GM19455 (cell line): ENCODE data around the gene ENPP1.
"Not testable (repeated sequence)": the region's sequence is repeated elsewhere in the genome, so short reads cannot be mapped to it uniquely, and the experiment has no call there.

Experiments used
- ATAC-seq: cut with Tn5 transposase; IDR thresholded peaks from one replicate; pipeline ENCODE4 v1.9.1; 2021; ENCODE audit not compliant: unreplicated experiment

ENPP1 gene

DNA sequence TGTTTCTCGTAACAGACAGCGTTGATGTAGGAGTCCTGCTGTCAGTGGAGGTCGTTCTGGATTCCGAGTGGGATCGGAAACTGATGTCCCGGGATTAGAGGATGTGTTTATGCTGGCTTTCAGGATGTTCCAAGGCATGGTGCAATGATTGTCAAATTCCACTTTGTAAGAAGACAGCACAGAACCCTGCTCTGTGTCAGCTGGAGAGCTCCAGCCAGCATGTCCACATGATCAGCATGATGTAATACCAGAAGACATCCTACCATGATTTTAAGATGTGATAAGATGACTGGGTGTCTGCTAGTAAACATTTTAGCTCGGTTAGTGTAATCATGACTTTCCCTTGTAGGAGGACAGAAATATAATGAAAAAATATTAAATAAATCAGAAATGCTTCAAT is 20.3 kb downstream of the ENPP1 start:
- ATAC-seq: no peak

DNA sequence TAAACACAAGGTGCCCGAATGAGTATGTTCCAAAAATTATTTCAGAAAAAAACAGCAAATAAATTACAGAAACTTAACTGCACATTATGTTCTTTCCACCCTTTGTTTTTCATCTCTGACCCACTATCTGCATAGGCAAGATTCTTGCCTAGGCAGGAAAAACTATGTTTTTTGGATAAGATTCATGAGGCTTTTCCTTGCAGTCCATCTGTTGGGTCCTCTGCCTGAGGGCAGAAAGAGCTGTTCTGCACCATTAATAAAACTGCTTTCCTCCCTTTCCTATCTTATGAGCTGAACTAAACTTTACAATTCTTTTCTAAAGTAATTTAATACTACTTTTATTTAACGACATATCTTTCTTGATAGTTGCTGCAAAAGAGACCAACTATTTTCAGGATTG is 21.1 kb downstream of the ENPP1 start:
- ATAC-seq: no peak

DNA sequence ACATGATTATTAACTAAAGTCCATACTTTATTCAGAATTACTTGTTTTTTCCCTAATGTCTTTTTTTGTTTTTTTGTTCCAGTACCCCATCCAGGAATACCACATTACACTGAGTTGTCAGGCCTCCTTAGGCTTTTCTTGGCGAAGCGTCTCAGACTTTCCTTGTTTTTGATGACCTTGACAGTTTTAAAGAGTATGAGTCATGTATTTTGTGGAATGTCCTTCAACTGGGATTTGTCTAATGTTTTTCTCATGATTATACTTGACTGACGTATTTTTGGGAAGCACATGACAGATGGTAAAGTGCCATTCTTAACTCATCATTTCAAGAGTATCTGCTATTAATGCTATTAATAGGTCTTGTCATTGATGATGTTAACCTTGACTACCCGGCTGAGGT is 23.6 kb downstream of the ENPP1 start:
- no peak for ATAC-seq

DNA sequence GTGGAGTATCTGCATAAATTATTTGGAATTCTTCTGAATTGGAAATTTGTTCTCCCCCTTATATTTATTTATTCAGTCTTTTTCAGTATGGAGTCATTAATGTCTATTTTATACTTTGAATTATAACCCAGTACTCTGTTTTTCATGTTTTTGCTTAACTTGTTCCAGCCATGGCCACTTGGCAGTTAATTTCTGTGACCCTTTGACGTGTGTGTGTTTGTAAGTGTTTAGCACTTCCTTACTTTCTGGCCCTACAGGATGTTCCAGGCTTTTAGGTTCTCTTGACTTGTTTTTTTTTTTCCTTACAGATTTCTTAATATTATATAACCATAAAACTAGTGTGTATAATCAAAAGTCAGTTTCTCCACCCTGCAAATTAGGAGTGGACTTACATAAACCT is 24.1 kb downstream of the ENPP1 start:
- ATAC-seq: no peak

DNA sequence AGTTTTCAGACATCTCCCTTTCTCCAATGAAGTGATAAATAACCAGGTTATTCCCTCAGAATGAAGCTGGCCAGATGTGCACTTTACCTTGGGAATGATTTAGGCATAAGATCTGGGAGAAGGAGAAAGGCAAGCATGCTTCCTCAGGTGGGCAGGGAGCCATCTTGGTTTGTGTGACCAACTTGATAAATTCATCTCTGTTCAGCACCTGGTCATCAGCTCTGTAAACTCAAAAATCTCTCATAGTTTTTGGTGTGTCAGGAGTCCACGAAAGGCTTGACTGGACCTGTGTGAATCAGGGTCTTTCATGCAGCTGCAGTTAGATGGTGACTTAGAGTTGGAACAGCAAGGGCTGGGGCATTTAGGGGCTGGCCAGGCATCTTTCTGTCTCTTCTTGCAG is 24.5 kb downstream of the ENPP1 start:
- no peak for ATAC-seq

DNA sequence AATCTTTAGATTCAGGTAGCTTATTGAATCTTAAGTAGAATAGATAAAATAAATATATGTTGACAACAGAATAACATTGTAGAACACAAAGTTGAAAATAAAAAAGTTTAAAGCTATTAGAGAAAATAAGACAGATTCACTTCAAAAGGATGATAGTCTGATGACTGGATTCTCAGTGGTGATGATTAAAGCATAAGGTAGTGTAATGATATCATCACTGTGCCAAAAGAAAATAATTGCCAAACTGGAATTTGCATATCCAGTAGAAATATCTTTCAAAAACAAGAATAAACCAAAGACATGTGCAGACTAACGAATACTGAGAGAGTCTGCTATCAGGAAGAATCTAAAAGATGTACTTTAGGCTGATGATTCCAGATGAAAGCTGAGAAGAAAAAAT is 30.2 kb downstream of the ENPP1 start:
- ATAC-seq: no peak

DNA sequence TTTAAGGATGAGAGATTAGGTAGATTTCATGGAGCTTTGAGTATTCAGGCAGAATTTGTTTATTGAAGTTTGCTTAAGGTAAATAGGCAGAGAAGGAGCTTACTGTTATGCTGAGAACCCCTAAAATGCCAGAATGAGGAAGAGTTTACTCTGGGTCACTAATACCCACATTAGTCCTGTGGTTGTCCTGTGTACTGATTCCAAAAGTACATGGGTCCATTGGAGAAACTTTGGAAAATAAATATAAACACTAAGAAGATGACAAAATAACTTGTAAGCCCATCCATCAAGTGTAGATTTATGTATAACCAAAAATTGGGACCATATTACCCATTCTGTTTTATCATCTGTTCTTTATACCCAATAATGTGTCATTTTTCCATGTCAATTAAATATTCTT is 31.6 kb downstream of the ENPP1 start:
- ATAC-seq: no peak

DNA sequence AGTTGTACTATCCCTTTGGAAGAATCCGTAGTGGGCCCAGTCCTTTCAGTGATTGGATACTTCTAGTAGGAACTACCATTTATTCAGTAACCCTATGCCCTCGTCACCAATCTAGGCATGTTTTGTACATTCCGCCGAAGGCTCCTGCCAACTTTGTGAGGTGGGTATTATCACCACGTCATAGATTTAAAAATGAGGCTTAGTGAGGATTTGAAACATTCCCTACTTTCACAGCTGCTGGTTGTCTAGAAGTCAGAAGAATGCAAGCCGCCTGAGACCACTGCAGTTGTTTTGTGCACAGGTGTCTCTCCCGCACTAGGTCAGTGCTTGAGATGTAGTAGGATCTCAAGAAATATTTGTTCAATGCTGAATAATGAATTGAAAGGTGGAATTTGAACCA is 32.6 kb downstream of the ENPP1 start:
- no peak for ATAC-seq

DNA sequence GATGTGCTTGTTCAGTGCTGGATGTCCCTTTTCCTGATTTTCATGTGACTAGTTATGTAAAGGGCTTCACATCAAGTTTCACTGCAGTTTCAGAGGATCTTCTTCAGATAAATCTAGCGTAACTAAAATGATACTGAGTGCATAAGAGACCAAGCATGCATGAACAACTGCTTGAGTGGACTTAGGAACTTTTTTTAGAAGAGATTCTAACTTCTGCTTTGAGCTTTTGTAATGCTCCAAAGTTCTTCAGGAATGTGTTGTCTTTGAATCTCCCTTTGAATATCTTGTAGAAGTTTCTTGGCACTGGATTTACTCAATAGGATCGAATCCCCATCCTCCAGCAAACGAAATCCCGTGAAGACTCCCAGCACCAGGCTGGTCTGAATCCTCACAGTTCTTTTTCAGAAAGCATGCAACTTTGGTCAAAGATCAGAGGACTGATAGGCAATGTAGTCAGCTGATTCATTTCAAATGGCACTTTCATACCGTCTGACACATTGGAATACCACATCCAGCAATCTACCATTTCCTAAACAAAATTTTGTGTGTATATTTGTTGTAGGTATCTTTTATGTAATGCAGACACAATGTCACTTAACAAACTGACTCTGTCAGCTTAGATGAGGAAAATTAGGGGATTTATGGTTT is 33.2 kb downstream of the ENPP1 start:
- no peak for ATAC-seq

DNA sequence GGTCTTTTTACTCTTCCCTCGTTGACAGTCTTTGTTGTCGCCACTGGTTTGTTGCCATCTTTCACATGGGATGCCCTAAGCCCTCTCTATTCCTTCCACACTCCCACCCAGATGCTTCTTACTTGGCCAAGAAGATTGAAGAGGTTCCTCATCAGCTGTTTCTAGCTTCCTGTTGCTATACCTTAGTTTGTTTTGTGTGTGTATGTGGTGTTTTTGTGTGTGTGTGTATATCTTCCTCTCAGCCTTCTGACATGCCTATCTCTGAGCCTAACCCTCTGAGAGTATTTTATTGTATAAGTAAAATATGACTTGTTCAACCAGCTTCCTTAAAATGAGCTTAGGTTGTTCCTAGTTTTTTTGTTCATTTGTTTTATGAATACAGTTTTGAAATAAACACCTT is 35.9 kb downstream of the ENPP1 start:
- ATAC-seq: no peak

DNA sequence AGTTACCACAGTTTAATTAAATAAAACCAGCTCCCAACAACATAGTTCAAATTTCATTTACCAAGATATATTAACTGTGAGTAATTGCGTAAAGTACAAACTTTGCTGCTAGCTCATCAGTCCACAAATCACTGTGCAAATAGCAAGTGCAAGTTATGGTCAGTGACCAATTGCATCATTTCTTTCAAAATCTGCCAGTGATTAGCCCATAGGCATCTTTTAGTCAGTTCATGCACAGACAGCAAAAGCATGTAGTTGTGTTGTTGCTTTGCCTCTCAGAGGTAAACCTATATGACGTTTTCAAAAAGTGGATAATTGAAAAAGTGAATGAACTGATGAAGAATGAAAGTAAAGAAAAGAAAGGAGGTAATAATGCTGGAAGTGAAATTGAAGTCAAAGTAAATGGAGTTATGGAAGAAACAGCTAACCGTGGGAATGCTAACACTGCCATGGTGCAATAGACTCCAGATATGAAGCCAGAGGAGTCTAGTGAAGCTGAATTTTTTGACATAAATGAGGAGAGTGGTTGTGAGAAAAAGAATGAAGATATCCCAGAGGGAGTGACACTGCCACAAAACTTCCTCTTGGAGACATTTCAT is 36.5 kb downstream of the ENPP1 start:
- ATAC-seq: no peak

DNA sequence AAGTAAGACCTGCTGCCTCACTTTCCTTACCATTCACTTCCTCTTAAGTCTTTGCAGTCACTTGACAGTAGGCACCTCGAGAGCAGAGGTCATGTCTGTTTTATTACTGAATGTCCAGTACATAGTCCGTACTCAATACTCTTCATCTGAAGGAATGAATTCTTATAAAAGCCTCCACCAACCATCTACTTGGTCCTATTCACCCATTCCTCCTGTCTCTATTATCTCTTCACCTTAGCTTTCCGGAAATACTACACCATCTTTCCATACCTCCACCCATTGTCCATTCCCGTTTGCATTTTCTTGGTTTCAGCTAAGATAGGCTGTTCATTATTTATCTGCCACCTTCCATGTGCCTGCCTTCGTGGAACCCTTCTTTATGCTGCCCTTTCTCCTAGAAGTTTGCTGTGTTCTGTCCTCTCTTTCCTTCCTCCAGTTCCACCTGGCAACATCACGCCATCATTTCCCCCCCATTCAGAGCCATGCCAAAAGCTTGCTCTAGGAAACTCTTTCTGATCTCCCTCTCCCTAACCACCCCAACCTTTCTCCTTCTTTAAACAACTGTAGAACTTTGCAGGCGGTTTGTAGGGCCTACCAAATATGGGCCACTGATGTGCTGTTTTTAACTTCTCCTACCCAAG is 38.3 kb downstream of the ENPP1 start:
- no peak for ATAC-seq

DNA sequence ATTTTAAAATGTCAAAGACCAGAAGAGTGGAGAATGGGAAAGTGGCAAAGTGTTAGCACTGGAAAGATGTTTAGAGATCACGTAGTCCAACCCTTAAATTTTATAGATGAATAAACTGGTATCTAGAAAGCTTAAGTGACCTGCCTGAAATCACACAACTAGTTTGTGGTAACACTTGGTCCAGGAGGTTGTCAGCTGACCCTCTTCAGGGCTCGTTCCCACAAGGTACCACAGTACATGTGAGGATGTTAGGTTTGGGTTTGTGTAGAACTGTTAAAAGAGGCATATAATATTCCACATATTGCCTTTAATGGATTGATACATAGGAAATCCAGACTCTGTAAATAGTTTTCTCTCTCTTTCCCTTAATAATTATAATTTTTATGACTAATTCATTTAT is 39.1 kb downstream of the ENPP1 start:
- ATAC-seq: no peak

DNA sequence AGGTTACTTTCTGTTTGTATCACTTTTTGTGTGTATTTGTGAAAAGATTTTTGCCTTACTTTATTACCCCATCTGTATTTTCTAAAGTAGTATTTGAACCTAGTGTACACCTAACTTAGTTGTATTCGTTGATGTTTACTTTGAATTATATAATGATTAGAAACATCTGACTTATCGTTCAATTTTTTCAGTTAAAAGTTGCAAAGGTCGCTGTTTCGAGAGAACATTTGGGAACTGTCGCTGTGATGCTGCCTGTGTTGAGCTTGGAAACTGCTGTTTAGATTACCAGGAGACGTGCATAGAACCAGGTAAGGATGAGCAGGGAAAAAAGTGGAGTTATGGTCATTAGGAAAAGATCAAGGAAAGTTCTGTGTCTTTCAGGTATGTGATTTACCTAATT is 42.0 kb downstream of the ENPP1 start:
- no peak for ATAC-seq

DNA sequence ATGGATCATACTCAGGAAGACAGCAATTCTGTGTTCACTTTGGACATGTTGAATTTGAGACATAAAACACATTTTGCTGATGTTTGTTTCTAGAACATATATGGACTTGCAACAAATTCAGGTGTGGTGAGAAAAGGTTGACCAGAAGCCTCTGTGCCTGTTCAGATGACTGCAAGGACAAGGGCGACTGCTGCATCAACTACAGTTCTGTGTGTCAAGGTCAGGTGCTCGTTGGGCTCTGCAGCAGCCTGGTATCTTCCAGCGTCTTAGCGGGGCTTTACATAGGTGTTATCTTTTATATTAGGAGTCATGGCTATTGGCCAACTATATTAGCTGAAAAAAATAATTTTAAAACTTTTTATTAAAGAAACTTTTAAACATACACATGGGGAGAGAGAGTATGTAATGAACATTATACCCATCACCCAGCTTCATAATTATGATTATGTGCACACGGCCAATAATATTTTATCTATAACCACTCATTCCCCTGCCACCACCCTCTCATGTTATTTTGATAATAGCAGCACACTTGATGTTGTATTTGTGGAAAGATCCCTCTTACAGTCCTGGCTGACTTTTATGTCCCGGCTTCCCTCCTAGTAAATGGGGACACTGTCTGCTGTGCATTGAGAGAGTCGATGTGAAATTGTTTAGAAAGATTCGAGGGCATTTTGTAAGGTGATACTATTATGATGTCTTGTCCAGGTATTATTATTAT is 43.4 kb downstream of the ENPP1 start:
- no peak for ATAC-seq

DNA sequence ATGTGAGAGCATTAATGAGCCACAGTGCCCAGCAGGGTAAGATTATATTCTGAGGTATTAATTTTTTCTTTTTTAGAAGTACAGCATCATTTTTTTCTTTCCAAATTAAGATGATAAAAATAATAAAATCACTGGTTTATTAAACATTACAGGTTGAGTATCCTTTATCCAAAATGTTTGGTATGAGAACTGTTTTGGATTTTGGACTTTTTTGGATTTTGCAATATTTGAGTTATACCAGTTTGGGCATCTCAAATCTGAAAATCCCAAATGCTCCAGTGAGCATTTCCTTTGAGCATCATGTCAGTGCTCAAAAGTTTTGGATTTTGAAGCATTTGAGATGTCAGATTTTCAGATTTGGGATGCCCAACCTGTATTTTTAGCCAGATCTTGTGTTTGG is 44.4 kb downstream of the ENPP1 start:
- ATAC-seq: no peak

DNA sequence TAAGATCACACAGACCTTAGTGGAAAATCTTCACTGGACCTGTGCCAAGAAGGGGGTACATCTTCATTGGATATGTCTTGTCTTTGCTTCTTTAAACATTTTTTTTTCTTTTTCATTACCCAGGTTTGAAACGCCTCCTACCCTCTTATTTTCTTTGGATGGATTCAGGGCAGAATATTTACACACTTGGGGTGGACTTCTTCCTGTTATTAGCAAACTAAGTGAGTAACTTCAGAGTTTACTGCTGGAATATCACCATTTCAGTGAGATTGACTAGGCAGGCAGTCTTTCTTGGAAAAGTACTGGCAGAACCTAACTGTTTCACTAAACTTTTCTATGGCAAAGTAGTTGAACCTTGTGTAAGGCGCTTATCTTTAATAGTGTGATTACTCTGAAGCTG is 47.0 kb downstream of the ENPP1 start:
- no peak for ATAC-seq

DNA sequence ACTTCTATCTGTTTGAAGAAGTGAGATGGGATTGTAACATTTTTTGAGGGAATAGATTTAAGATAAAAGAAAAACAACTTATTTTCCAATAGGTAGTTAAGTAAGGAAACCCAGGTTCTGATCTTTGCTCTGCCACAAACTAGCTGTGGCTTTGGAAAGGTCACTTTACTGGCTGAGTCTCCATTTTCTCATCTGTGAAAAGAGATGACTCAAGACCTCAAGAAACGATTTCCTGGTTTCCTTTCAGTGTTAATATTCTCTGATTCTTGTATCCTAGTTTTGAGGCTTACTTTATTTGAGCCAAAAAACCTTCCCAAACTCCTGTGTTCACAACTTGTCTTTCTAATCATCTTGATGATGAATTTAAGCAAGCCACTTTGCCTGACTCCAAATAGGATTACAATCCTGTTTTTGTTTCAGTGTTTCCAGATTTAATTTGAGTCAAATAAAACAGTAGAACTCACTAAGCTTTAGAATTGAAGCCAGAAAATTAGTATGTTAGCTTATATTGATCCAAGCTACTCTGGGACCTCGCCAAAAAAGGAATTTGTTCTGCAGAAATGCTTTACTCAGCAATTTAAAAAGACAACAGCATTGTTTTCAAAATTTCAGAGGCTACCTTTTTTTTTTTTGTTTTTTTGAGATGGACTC is 51.1 kb downstream of the ENPP1 start:
- no peak for ATAC-seq

DNA sequence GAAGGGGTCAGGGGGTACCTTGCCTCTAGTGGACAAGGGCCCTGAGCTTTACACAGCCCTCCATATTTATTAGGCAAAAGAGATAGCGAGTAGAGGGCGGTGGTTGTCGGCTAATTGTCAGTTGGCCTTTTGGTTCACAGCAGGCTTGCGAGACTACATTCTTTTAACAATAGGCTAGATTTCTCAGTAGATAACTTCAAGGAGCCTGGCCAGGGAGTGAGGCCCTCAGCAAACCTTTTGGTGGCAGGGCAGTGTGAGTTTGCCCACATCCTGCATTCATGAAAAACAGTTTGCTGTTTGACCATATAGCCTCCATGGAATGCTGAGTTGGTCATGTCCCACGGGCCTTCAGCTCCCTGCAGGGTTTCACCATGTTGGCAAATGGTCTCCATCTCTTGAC is 51.8 kb downstream of the ENPP1 start:
- ATAC-seq: not testable (repeated sequence)

DNA sequence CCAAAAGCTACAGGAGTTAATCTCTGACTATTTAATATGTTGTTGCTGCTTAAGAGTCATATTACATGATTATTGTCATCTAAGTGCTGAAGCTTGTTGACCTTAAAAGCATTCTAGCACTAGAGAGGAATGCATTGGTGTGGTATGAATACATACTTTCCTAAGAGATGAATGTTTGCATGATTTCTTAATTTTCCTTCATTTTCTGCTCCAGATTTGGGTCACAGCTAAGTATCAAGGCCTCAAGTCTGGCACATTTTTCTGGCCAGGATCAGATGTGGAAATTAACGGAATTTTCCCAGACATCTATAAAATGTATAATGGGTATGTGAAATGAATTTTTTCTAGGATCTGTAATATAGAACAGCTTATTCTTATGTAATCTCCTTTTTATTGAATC is 53.6 kb downstream of the ENPP1 start:
- ATAC-seq: no peak

DNA sequence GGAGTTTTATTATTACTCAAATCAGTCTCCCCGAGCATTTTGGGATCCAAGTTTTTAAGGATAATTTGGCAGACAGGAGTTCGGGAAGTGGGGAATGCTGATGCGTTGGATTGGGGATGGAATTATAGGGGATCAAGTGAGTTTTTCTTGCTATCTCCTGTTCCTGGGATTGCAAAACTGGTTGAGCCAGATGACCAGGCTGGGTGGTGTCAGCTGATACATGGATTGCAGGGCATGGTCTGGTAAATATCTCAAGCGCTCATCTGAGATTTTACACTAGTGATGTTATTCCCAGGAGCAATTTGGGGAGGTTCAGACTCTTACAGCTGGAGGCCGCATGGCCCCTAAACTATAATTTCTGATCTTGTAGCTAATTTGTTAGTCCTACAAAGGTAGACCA is 54.7 kb downstream of the ENPP1 start:
- no peak for ATAC-seq

DNA sequence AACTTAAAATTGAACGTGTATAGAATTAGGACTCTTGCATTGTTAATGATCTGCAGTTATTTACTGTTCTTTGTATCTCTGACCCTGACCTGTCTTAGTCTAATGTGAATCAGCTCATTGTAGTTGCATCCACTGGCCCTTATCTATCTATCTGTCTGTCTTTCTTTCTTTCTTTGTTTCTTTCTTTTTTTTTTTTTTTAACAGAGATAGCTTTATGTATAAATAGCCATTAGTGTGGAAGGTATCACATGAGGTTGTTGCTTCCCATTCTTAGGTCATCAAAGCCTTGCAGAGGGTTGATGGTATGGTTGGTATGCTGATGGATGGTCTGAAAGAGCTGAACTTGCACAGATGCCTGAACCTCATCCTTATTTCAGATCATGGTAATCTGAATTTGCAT is 59.9 kb downstream of the ENPP1 start:
- ATAC-seq: no peak
